ENCODE measurements around the gene MIEF1.

The MIEF1 gene

DNA sequence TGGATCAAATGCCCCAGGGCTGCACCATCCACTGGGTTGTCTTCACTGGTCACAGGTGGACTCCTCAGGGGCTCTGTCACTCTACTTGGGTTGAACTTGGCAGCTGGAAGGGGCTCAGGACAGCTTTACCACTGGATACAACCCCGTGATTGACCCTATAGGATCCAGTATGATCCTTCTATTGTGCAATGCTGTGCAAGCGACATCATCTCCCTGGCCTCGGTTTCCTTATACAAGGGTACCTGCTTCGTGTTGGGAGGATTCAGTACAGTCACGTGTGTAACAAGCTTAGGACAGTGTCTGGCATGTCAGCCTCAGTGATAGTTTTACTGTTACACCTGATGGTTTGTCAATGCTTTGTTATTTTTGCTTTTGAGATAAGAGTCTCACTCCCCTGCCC is 20.5 kb upstream of the MIEF1 start:
- DNase-seq (ENCODE audit: low spot score) = no peak
- H3K4me3 ChIP-seq (ENCODE audit: severe bottlenecking) = no peak overlapping the region
- H3K36me3 ChIP-seq (ENCODE audit: low read depth) = no peaks in the 10 kb centered on the region
- H3K9me3 ChIP-seq (ENCODE audit: severe bottlenecking) = no peaks in the 10 kb centered on the region
- no peak for ATAC-seq (ENCODE audit: low read depth)
- TF ChIP-seq, protein P1, sequence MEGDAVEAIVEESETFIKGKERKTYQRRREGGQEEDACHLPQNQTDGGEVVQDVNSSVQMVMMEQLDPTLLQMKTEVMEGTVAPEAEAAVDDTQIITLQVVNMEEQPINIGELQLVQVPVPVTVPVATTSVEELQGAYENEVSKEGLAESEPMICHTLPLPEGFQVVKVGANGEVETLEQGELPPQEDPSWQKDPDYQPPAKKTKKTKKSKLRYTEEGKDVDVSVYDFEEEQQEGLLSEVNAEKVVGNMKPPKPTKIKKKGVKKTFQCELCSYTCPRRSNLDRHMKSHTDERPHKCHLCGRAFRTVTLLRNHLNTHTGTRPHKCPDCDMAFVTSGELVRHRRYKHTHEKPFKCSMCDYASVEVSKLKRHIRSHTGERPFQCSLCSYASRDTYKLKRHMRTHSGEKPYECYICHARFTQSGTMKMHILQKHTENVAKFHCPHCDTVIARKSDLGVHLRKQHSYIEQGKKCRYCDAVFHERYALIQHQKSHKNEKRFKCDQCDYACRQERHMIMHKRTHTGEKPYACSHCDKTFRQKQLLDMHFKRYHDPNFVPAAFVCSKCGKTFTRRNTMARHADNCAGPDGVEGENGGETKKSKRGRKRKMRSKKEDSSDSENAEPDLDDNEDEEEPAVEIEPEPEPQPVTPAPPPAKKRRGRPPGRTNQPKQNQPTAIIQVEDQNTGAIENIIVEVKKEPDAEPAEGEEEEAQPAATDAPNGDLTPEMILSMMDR (IDR thresholded peaks at IDR 0.05; ENCODE audit: poor library complexity, severe bottlenecking) = no peak
- no peaks in the 10 kb centered on the region for H3K27me3 ChIP-seq (ENCODE audit: insufficient read depth, poor library complexity, severe bottlenecking)
- H3K4me1 ChIP-seq (ENCODE audit: insufficient read depth, poor library complexity, severe bottlenecking) = no peaks in the 10 kb centered on the region
- H3K27ac ChIP-seq (ENCODE audit: poor library complexity, severe bottlenecking) = no peak overlapping the region

GRCh38 chr22:39482768-39483167 is 19.3 kb upstream of the MIEF1 start:
- H3K27ac ChIP-seq (ENCODE audit: poor library complexity, severe bottlenecking) = no peak overlapping the region
- TF ChIP-seq, protein P1 (IDR thresholded peaks at IDR 0.05; ENCODE audit: poor library complexity, severe bottlenecking) = no peak
- ATAC-seq (ENCODE audit: low read depth) (peak; percentile 22; the same call in 1 of the 3 replicates), DNase-seq (ENCODE audit: low spot score) (no peak)
- no peaks in the 10 kb centered on the region for H3K27me3 ChIP-seq (ENCODE audit: insufficient read depth, poor library complexity, severe bottlenecking)
- H3K4me3 ChIP-seq (ENCODE audit: severe bottlenecking) = no peak overlapping the region
- H3K9me3 ChIP-seq (ENCODE audit: severe bottlenecking) = no peaks in the 10 kb centered on the region
- H3K36me3 ChIP-seq (ENCODE audit: low read depth) = no peaks in the 10 kb centered on the region
- H3K4me1 ChIP-seq (ENCODE audit: insufficient read depth, poor library complexity, severe bottlenecking) = no peaks in the 10 kb centered on the region

DNA sequence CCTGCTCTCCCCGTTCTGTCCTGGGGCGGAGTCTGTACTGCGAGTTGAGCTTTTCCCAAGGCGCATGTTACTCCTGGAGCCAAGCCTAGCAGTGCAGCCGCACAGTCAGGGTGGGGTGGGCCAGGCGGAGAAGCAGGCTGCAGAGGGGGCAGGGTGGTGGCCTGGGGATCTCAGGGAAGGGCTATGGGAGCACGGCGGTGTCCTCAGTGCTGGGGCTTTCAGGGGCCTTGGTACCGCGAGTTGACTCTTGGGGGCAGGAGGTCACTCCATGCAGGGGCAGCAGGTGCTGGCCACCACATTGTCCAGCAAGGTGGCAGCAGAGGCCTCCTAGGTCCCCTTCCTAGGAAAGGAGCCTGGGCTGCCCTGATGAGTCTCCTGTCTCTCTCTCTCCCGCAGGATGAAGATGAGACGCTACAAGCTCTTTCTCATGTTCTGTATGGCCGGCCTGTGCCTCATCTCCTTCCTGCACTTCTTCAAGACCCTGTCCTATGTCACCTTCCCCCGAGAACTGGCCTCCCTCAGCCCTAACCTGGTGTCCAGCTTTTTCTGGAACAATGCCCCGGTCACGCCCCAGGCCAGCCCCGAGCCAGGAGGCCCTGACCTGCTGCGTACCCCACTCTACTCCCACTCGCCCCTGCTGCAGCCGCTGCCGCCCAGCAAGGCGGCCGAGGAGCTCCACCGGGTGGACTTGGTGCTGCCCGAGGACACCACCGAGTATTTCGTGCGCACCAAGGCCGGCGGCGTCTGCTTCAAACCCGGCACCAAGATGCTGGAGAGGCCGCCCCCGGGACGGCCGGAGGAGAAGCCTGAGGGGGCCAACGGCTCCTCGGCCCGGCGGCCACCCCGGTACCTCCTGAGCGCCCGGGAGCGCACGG is 14.9 kb upstream of the MIEF1 start:
- no peak overlapping the region for H3K4me3 ChIP-seq (ENCODE audit: severe bottlenecking)
- no peaks in the 10 kb centered on the region for H3K4me1 ChIP-seq (ENCODE audit: insufficient read depth, poor library complexity, severe bottlenecking)
- no peak overlapping the region for H3K27ac ChIP-seq (ENCODE audit: poor library complexity, severe bottlenecking)
- DNase-seq (ENCODE audit: low spot score) (no peak), ATAC-seq (ENCODE audit: low read depth) (no peak)
- H3K9me3 ChIP-seq (ENCODE audit: severe bottlenecking) = no peaks in the 10 kb centered on the region
- H3K27me3 ChIP-seq (ENCODE audit: insufficient read depth, poor library complexity, severe bottlenecking) = no peaks in the 10 kb centered on the region
- H3K36me3 ChIP-seq (ENCODE audit: low read depth) = no peaks in the 10 kb centered on the region
- TF ChIP-seq, protein P1 (IDR thresholded peaks at IDR 0.05; ENCODE audit: poor library complexity, severe bottlenecking) = no peak

DNA sequence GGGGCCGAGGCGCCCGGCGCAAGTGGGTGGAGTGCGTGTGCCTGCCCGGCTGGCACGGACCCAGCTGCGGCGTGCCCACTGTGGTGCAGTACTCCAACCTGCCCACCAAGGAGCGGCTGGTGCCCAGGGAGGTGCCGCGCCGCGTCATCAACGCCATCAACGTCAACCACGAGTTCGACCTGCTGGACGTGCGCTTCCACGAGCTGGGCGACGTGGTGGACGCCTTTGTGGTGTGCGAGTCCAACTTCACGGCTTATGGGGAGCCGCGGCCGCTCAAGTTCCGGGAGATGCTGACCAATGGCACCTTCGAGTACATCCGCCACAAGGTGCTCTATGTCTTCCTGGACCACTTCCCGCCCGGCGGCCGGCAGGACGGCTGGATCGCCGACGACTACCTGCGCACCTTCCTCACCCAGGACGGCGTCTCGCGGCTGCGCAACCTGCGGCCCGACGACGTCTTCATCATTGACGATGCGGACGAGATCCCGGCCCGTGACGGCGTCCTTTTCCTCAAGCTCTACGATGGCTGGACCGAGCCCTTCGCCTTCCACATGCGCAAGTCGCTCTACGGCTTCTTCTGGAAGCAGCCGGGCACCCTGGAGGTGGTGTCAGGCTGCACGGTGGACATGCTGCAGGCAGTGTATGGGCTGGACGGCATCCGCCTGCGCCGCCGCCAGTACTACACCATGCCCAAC is 14.1 kb upstream of the MIEF1 start:
- H3K36me3 ChIP-seq (ENCODE audit: low read depth) = no peaks in the 10 kb centered on the region

More for the DNA sequence above, 14.1 kb upstream of the MIEF1 start:
- TF ChIP-seq, protein P1 (IDR thresholded peaks at IDR 0.05; ENCODE audit: poor library complexity, severe bottlenecking) = no peak
- DNase-seq (ENCODE audit: low spot score) = no peak
- ATAC-seq (ENCODE audit: low read depth) = no peak
- H3K27ac ChIP-seq (ENCODE audit: poor library complexity, severe bottlenecking) = no peak overlapping the region
- no peaks in the 10 kb centered on the region for H3K27me3 ChIP-seq (ENCODE audit: insufficient read depth, poor library complexity, severe bottlenecking)
- no peaks in the 10 kb centered on the region for H3K4me1 ChIP-seq (ENCODE audit: insufficient read depth, poor library complexity, severe bottlenecking)
- no peak overlapping the region for H3K4me3 ChIP-seq (ENCODE audit: severe bottlenecking)
- no peaks in the 10 kb centered on the region for H3K9me3 ChIP-seq (ENCODE audit: severe bottlenecking)
